HG03469 (cell line): ENCODE data around the gene USP20.
"Not testable (repeated sequence)": the region's sequence is repeated elsewhere in the genome, so short reads cannot be mapped to it uniquely, and the experiment has no call there.

Experiments
- ATAC-seq: cut with Tn5 transposase; IDR thresholded peaks from one replicate; pipeline ENCODE4 v1.9.1; 2021; ENCODE audit warnings: mild to moderate bottlenecking, moderate library complexity, moderate number of reproducible peaks; ENCODE audit not compliant: unreplicated experiment

Gene USP20

DNA sequence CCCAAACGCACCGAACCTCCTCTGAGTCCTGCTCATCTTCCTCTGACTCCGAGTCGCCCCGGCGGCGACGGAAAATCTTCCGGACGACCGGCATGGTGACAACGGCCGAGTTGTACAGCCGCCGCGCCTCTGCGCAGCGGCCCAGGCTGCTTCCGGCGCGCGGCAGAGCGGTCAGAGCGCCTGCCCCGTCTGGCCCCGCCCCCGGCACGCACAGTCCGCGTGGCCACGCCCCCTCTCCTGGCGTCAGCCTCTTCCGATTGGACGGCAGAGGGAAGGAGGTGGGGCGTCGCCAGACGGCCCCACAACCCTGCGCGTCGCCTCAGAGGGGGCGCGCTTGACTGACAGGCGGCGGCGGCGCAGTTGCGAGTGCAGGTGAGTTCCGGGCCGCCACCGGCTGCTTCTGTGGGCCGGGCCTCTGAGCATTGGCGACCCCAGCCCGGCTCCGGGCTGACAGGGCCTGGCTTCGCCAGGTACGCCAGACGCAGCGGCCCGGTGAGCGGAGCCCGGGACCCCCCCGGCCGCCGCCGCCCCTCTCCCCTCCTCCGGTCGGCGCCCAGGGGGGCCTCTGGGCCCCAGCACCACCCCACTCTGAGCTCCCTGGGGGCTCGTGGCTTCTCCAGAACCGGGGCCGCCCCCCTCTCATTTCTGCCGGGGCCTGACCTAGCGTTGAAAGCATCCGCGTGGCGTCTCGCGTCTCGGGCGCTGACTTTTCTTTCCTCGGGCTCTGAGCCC lies at the start of gene USP20, which contains the start of gene C9orf78:
Gene USP20 (plus strand): TSS at position 331 of the 732 bp plus-strand sequence. CDS start 17,098 bp downstream, outside the sequence.
Gene C9orf78 (minus strand): TSS at position 148 of the 732 bp plus-strand sequence. CDS start 54 bp downstream, at position 94.
- peak; percentile 75 for ATAC-seq

DNA sequence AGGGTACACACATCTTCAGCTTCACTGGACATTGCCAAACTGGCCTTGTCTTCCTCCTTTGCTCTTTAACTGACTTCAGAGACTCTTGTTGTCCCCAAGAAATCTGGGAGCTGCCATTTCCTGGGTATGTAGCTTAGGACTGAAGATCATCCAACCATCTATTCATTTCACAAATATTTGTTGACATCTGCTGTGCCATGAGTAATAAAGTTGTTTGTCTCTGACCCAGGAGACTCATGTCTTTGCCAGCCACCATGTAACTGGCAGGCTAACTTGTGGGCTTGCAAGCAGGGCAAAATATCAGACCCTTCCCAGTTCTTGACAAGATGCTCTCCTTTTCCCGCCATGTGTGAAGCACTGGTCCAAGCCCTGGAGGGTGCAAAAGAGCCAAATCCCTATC lies 49.4 kb upstream of the USP20 start:
- no peak for ATAC-seq

DNA sequence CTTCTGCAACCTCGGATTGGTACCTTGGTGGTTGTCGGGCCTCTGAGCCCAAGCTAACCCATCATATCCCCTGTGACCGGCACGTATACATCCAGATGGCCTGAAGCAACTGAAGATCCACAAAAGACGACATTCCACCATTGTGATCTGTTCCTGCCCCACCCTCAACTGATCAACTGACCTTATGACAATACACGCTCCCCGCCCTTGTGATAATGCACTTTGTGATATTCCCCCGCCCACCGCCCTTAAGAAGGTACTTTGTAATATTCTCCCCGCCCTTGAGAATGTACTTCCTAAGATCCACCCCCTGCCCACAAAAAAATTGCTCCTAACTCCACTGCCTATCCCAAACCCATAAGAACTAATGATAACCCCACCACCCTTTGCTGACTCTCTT lies 48.8 kb upstream of the USP20 start:
- no peak for ATAC-seq

GRCh38 chr9:129794549-129794948 lies 40.7 kb upstream of the USP20 start:
- no peak for ATAC-seq

DNA sequence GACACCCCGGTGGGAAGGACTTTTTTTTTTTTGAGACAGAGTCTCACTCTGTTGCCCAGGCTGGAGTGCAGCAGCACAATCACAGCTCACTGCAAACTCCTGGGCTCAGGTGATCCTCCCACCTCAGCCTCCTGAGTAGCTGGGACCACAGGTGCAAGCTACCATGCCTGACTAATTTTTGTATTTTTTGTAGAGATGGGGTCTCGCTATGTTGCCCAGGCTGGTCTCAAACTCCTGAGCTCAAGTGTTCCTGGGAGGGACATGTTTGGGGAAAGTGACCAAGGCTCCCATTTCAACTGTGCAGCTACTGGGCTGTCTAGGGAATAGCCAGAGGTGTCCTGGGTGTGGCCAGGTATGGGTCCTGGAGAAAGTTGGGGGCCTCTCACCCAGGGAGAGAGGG lies 39.2 kb upstream of the USP20 start:
- not testable (repeated sequence) for ATAC-seq

GRCh38 chr9:129798973-129799372 lies 36.3 kb upstream of the USP20 start:
- no peak for ATAC-seq

GRCh38 chr9:129801504-129801903 lies 33.8 kb upstream of the USP20 start:
- ATAC-seq = no peak

GRCh38 chr9:129802833-129803675 lies 32.2 kb upstream of the USP20 start, which contains the start of gene TOR1B:
TSS of gene TOR1B (plus strand) at chr9:129803184. CDS start at chr9:129803213, 29 bp downstream.
- ATAC-seq = peak; percentile 71

DNA sequence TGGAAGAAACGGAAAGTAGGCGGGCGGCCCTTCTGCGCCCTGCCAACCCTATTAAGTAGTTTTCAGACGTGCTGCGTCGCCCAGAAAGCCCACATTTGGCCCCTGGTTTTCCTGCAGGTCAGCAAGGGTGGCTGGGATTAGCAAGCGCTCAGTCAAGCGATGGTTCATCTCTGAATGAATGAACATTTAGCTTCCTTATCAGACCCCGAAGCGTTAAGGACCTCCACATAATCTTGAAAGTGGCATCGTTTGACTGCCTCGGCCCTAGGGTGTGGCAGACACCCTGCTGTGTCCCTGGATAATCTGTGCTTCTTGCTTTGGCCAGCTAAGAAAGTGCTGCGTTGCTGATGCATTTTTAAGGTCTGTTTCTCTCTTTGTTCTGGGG lies 31.6 kb upstream of the USP20 start:
- no peak for ATAC-seq

GRCh38 chr9:129806061-129806460 lies 29.2 kb upstream of the USP20 start:
- no peak for ATAC-seq

GRCh38 chr9:129809346-129809745 lies 25.9 kb upstream of the USP20 start:
- ATAC-seq = no peak

DNA sequence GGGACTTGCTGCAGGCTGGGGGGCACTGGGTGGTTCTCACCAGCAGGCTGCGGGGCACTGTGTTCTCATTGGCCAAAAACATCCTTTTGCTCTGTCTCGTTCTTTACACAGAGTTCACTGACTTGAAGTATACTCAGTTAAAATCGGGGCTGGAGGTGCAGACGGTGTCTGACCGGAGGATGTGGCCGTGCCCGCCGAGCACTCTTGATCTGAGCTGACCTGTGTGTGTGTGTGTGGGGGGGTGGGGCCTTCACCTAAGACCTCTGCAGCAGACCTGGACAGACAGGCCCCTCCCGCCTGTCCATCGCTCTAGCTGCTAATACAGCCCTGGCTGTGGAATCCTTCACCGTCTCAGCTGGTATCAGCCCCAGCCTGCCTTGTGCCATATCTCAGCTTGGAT lies 25.1 kb upstream of the USP20 start:
- no peak for ATAC-seq

DNA sequence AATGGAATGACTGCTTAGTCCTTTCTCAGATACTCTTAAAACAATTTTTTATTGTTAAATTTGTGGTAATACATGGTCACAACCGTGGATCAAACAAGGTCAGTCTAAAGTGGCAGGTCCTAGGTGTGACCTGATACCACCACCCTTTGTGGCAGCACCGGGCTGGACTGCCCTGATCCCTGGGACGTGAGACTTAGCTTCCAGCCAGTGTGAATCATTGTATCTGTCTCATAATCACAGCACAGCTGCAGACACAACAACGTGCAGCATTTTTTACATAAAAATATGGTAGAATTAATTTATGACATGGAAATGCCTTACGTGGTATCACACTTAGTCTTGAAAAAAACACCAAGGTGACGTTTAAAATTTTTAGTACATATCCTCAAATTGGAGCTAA lies 24.5 kb upstream of the USP20 start:
- no peak for ATAC-seq

- ATAC-seq = no peak
These were observed 23.3 kb upstream of the USP20 start for GRCh38 chr9:129811967-129812363.

GRCh38 chr9:129812385-129812784 lies 22.9 kb upstream of the USP20 start:
- no peak for ATAC-seq

DNA sequence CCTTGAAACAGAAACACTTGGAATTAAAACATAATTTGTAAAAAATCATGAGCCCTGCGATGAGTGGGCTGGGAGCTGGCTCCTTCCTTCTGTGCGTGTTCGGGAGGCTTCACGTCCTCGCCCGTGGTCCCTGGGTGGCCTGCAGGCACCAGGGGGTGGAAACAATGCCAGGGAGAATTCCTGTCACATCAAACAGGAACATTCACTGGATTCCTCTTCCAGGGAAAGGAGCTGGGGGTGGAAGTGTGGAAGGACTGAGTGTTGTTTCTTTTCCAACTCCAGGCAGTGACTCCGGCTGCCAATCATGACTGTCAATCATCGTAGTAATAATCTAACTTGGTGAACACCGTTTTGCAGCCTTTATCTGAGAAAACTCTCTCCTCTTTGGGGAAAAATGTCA lies 21.6 kb upstream of the USP20 start:
- ATAC-seq = no peak

GRCh38 chr9:129814432-129815223 lies 20.6 kb upstream of the USP20 start:
- no peak for ATAC-seq

DNA sequence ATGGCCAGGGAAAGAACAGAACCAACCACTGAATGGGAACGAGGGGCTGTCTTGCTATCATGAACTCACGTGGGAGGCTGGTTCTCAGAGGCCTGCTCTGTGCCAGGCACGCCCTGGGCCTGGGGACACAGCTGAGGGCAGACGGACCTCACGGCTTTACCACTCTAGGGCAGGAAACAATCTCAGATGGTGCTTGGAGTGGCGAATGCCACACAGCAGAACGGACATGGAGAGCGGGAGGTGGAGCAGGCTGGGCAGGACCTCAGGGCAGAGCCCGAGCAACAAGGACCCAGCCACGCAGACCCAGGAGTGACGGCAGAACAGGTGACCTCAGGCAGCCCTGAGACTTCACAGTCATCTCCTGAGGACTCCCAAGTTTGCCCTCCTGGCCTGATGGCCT lies 20.0 kb upstream of the USP20 start:
- ATAC-seq = no peak

DNA sequence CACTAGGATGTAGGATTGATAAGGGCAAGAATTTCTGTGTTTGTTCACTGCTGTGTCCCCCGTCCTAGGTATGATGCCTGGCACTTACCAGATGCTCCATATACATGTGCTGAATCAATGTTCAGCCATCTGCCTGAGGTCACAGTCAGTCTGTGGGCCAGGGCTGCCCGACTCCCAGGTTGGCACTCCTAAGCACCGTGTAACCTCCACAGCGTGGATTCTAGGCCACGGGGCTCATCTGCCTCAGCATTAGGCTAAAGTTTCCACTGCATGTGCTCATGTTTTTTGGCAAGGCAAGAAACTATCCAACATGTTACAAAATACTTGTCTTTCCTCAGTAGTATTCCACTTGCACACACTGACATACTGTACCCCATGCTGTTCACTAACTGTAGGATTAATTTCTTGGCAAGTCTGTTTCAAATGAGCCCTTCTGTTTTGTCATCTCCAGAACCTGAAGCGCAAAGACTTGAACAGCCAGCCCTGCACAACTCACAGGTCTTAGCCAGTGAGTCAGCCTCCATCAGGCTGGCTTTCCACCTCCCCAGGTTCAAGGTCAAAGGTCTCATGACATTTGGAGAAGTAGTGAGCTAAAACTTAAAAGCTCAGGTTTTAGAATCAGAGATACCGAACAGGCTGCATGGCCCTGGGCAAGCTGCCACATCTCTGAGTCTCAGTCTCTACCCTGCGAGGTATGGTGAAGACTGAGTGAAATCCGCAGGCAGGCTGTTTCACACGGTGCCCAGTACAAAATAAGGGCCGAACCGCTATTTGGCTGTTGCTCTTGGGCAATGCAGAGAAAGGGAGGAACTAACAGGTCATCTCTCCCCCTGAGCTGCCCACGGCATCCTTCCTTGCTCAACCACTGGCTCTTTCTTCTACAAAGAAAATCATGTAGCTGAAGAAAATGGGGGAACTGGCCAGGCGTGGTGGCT lies 18.5 kb upstream of the USP20 start:
- no peak for ATAC-seq
